NCI-H1048 (cell line): ENCODE data around the gene SETBP1.
"Not testable (repeated sequence)": the region's sequence is repeated elsewhere in the genome, so short reads cannot be mapped to it uniquely, and the experiment has no call there.

ENCODE experiments used
- DNase-seq: peaks from one replicate; lab custom pipeline; 2025; lab: John Stamatoyannopoulos, UW

Gene SETBP1

DNA sequence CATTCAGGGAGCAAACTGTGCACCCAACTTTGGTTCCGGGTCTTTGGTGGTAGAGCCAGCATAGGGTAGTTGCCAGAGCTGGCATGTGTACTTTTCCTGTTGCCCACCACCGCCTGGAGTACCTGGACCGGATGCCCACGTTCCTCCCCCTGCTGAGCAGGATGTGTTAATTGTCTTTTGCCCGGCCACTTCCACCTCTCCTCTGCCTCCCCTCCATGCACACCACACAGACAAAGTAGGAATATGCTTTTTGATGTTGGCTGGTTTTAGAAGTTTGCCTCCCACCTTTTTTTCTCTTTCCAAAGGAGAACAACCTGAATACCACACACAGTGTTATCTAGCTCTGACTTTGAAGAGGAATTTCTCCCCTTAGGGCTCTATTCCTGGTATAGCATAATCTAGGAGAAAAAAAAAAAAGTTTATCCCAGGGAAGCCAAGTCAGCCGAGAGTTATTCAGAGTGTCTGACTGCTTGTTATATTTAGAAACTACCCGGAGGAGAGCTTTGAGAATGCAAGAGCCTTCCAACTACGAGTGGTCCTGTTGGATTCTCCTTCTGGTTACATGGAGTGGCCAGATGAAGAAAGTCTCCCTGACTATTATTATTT, 111.9 kb downstream of the SETBP1 start:
- no peak for DNase-seq

- no peak for DNase-seq
Measured at GRCh38 chr18:44793194-44793593, 112.5 kb downstream of the SETBP1 start.

GRCh38 chr18:44793685-44794084, 113.0 kb downstream of the SETBP1 start:
- no peak for DNase-seq

DNA sequence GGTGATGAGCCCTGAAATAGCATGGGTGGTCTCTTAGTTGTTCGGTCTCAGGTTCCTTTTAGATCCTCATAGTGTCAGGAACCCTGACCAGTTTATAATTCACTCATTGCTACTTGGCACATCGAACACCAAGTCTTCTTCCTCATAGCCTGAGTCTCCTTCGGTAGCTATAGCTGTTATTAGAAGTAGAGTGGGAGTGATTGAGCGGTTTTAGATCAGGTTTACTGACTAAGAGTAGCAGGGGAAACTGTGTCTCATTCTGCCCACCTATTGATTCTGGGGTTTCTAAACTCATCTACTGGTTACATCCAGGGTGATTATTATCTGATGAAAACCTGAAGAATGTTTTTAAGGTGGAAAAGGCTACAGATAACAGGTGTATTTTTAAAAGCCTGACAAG, 114.6 kb downstream of the SETBP1 start:
- DNase-seq: no peak

DNA sequence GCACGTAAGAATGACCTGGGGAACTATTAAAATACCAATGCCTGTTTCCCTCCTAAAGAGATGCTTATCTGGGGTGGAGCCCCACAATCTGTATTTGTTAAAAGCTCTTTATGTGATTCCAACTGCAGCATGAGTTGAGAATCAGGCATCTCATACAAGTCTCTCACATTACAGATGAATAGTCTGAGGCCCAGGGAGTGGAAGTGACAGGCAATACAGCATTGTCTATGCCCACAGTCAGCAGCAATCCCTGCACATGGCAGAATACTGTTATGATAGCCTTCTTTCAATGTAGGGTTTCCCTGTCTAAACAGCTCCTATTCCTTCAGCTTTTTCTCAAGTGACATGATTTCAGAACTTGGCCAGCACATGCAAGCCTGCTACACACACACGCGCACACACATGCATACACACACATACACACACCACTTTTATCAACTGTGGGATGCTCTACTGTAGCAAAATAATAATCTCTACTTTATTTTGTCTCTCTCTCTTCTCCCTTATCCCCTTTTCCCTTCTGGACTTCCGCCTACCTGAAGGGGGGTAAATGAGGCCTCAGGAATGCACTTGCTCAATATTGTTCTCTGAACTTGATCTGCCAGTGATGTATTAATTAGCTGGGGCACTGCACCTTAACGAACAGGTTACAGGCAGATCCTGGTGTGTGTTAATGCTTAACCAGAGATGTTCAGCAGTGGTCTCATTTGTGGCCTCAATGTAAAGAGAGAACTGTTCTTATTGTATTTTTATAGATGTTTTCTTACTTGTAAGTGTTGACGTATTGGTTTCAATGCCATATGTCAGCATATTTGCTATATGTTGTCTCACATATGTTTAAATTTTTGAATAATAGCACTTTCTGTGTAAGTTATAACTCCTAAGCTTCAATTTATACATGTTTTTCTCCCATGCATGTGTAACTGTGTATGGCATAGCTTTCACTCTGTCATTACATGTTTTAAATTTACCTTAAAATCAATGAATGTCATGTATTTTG, 116.0 kb downstream of the SETBP1 start:
- DNase-seq: no peak

DNA sequence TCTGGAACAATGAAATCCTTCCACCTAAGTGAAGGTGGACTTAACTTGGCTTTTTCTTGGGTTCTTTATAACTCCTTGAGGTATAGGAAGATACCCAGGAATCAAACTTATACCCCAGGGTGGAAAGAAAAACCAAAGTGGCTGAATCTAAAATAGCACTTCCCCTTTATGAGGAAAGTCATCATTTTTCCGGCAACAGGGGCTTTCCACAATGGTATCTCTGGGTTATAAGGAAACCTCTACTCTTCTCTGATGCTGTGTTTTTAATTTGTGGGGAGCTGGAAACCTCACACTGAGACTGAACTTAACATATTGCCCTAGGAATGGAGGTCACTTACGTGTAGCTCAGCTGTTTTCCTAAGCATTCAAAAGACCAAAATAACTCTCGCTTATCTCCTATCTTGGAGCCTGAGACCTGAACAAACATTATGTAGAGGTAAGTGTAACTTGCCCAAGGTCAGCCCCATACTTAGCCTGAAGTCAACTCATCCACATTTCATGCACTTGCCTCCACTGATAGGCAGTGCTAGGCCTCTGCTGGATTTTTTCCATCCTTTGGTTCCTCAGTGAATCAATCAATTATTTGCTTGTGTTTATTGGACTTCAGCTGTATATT, 117.9 kb downstream of the SETBP1 start:
- DNase-seq: no peak

DNA sequence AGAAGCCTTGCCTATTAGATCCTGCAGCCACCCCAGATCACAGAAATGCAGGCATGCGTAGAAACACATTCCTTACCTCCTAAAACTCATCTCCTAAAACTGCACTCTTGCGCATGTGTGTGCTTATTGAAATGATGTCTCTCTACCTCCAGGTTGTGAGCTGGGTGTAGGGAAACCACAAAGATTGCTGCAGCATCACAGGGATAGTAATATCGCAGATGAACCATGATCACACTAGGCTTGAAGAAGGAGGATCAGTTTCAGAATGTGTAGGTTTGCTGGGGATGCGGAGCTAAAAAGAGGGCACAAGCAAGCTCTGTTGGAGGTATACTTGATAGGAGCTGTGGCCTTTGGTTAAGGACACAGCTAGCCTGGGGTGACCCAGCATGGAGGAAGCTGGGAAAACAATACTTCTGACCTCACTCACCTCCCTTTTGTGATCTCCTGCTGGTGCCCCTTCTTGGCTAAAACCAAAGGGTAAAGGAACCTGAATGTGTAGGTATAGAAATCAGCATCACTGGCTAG, 118.8 kb downstream of the SETBP1 start:
- no peak for DNase-seq

- DNase-seq: no peak
Measured at GRCh38 chr18:44799907-44800421, 119.3 kb downstream of the SETBP1 start.

- not testable (repeated sequence) for DNase-seq
Measured at GRCh38 chr18:44800766-44801165, 120.1 kb downstream of the SETBP1 start.

DNA sequence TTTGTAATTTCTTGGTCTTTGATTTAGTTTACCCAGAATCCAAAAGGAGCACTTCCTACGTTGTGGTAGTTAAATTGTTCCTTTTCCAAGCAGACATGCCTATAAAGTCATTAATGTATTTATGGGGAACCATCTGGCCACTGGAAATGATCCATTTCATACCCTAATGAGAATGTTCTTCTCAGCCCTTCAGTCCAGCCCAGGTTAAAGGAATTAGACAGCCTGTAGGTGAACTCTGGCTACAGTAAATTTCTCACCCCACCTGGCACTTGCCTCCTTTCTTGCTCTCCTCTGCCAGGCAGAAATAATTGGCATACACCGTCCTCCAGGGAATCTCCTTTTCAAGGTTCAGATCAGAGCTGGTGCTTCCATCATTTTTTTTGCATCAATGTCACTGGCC, 121.1 kb downstream of the SETBP1 start:
- DNase-seq: no peak

DNA sequence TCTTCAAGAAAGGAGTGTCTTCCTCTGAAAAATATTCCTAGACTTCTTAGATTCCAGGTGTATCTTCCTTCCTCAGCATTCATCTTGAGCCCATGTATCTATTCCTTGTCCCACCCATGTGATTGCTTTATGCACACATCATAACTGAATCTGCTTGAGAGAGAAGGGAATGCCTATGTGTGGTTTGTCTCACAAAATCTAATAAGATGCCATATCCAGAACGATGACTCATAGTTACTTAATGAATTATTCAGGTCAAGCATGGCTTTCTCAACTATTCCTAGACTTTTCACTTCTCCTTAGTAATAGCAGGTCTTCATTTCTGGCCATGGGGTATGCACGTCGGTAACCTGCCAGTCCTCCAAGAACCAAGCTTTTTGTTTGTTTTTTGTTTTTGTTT, 121.8 kb downstream of the SETBP1 start:
- no peak for DNase-seq

DNA sequence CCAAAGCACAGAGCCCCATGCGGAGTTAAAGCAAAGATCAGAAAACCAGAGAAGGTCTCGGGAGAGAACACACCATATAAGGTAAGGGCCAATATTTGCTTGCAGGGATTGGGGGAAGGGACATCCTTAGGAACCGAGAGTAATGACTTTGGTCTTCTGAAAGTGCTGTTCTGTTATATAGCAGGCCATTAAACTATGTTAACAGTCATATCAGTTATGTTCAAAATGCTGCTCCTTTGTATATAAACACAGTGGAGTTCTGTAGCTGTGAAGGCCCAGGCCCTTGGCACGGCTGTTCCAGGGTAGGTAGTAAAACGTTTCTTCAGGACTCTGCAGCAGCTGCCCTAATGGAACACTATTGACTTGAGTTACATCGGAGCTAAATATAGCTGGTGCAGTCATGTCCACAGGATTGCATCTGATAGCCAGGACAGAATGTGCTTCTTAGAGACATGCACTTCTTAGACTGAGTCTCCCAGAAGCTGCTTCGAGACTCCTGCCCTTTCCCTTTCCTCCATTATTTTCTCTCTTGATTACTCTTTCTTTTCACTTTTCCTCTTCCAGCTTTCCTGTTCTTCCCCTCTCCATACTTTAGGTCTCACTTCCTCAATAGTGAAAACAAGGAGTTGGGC, 122.4 kb downstream of the SETBP1 start:
- no peak for DNase-seq

DNA sequence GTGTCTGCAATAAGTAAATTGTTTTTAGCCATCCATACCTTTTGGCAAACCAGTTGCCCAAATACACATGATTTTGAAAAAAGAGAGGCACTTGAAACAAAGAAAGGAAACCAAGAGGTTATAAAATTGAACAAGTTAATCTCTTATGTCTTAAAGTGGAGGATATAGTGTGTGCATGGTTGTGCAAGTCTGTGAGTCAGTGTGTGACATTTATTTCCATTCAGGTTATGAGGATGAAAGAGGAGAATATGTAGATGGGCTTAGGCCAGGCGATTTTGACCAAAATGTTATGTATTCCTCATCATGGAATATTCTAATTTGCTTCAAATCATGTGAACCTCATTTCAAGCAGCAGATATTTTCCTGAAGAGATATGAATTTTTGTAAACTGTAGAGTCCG, 123.3 kb downstream of the SETBP1 start:
- DNase-seq: no peak

- DNase-seq: no peak
Measured at GRCh38 chr18:44805176-44805575, 124.5 kb downstream of the SETBP1 start.

DNA sequence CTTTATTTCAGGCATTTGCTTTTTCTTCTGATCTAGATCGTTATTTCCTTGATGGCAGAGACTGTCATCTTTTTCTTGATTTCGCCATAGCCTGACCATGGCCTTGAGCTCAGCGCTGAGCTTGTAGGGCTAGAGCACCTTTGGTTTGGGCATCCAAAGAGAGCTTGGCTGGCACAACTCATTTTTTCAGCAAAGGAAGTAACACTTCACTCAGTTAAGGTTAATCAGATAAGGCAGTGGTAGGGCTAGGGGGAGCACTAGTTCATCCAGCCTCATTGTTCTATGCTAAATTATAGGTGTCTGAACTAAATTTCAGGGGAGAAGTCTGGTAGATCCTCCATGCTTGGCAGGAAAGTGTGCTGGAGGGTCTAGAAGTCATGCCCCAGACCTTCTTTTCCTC, 125.0 kb downstream of the SETBP1 start:
- DNase-seq: no peak

DNA sequence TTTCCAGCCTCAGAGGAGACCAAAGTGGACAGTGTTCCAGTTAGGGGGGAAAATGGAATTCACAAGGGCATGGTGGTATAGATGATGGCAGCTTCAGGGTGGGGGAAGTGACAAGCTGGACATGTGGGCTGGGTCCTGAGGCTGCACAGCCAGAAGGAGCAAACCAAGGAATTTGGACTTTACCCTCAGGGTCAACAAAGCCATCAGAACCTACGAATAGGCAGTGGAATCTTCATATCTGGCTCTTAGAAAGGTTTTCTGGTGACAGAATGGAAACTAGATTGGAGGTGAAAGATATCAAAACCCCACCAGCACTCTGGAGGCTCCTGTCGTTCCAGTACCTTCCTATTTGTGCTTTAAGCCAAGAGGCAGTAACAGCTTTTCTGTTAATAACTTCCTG, 127.1 kb downstream of the SETBP1 start:
- no peak for DNase-seq

- DNase-seq: no peak
Measured at GRCh38 chr18:44811572-44812125, 131.0 kb downstream of the SETBP1 start.

DNA sequence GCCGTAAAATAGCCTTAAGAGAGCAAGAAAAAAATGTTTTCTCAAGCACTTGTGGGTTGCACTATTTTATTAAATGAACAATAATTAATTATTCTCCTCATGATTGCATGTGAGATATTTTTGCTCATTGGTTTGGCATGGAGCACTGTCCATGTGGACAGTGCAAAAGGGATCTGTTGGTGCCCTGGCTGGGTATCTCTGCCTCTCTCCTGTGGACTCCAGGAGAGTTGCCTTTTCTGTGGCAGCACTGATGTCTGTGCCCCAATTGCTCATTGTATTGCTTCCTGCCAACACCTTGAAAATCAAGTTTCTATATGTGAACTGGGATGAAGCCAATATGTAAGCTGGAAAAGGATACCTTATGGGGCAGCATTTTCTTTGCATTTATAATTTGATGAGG, 131.7 kb downstream of the SETBP1 start:
- no peak for DNase-seq

GRCh38 chr18:44813586-44813985, 132.9 kb downstream of the SETBP1 start:
- no peak for DNase-seq

DNA sequence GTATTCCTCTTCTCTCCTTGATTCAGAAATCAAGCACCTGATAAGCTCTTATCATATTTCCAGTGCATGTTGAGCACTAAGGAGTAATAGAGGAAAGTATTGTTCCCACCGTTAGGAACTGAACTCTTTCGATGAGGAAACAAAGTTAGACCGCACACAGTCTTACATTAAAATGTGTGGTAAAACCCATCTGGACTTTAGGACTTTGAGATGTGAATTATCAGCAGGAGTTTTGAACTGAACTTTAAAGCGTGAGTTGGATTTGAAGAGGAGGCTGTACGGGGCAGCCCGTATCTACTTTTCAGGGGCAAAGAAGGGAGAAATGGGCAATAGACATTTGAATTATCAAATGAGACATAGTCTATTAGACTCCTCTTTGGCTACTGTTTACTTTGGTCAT, 134.4 kb downstream of the SETBP1 start:
- DNase-seq: no peak

DNA sequence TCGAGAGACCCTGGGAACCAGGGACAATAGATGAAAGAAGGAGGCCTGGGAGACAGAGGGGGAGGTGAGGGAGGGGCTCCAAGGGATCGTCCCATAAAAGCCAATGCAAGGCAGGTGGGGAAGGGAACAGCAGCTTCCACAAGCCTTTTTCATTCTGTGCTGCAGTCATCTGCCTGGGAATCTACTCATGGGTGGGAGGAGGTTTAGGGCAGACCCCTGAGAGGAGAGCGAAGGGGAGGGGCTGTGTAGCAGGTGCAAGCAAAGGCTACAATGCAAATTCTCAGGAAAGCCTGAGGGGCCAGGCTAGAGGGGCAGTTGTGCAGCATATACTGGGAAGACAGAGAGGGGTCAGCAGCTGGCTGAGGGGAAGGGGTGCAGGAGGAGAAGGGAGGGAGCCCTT, 135.4 kb downstream of the SETBP1 start:
- DNase-seq: no peak

DNA sequence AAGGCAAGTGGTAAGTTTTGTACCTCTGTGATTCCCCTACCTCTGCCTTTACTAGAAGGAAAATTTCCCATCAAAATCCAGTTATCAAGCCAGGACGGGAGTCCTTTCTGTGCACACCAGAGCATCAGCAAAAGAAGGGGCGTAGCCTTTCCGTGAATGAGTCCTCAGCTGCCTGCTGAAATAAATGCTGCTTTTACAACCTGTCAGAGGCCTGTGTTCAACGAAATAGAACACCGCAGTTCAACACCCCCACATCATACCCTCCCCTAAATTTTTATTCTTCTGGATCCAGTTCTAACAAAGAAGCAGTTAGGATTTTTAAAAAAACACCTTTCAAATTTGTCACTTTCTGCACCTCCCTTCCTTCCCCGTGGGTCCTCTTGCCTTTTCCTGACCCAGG, 135.8 kb downstream of the SETBP1 start:
- DNase-seq: no peak
